B cell (primary cell): ENCODE data around the gene PBX1.

ENCODE experiments used
- CTCF ChIP-seq: fragments of 200-600 bp; IDR thresholded peaks from one replicate; pipeline ENCODE4 v1.8.0; 2022; ENCODE audit warnings: antibody characterized with exemption, mild to moderate bottlenecking
- EZH2 ChIP-seq: IDR thresholded peaks from 2 replicates; pipeline ENCODE4 v1.6.1; 2012; ENCODE audit warnings: borderline replicate concordance, low read depth, mild to moderate bottlenecking, moderate library complexity, low read length; ENCODE audit not compliant: insufficient read depth, poor library complexity, severe bottlenecking

GRCh38 chr1:164864161-164864560 is 305.2 kb downstream of the PBX1 start:
- no peak for TF ChIP-seq EZH2
- TF ChIP-seq CTCF = no peak
